B cell (primary cell): Measurements from ENCODE around the gene AADAC.

Experiments
- EZH2 ChIP-seq: IDR thresholded peaks from 2 replicates; pipeline ENCODE4 v1.6.1; 2012; ENCODE audit warnings: borderline replicate concordance, low read depth, mild to moderate bottlenecking, moderate library complexity, low read length; ENCODE audit not compliant: insufficient read depth, poor library complexity, severe bottlenecking
- TF ChIP-seq, protein P1 (sequence below): fragments of 200-600 bp; IDR thresholded peaks from one replicate; pipeline ENCODE4 v1.8.0; 2022; ENCODE audit warnings: antibody characterized with exemption, mild to moderate bottlenecking

GRCh38 chr3:151789853-151790463, 24.0 kb upstream of the AADAC start:
- TF ChIP-seq, protein P1, sequence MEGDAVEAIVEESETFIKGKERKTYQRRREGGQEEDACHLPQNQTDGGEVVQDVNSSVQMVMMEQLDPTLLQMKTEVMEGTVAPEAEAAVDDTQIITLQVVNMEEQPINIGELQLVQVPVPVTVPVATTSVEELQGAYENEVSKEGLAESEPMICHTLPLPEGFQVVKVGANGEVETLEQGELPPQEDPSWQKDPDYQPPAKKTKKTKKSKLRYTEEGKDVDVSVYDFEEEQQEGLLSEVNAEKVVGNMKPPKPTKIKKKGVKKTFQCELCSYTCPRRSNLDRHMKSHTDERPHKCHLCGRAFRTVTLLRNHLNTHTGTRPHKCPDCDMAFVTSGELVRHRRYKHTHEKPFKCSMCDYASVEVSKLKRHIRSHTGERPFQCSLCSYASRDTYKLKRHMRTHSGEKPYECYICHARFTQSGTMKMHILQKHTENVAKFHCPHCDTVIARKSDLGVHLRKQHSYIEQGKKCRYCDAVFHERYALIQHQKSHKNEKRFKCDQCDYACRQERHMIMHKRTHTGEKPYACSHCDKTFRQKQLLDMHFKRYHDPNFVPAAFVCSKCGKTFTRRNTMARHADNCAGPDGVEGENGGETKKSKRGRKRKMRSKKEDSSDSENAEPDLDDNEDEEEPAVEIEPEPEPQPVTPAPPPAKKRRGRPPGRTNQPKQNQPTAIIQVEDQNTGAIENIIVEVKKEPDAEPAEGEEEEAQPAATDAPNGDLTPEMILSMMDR = no peak
- no peak for TF ChIP-seq EZH2
